ENCODE results near the gene CGB5.
"Not testable (repeated sequence)": the region's sequence is repeated elsewhere in the genome, so short reads cannot be mapped to it uniquely, and the experiment has no call there.

The CGB5 gene

GRCh38 chr19:49020931-49021895, 22.4 kb upstream of the CGB5 start:
- DNase-seq (ENCODE audit: low read depth): no peak

- no peak for DNase-seq (ENCODE audit: low read depth)
Observed at GRCh38 chr19:49022116-49022515, 21.5 kb upstream of the CGB5 start.

- DNase-seq (ENCODE audit: low read depth): not testable (repeated sequence)
Observed at GRCh38 chr19:49024233-49024632, 19.4 kb upstream of the CGB5 start, which contains the start of gene CGB3. Gene CGB3 (minus strand): TSS chr19:49024333. CDS start chr19:49023971, 362 bp downstream.

DNA sequence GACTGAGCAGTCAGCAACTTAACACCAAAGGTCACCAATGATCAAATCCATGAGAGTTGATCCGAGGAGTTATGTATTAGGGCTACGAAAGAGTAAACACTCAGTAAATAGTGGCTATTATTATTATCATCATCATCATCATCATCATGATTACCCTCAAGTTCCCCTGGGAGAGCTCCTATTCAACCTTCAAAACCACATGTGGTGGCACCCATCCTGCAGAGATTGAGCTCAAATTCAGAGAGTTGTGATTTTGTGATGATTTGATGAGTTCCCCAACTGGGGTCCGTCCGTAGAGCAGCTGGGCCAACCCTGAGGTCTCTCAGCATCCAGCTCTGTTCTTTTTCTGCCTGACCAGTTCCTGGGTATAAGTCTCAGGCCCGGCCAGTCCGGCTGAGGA, 18.6 kb upstream of the CGB5 start:
- not testable (repeated sequence) for DNase-seq (ENCODE audit: low read depth)

GRCh38 chr19:49025599-49025998, 18.0 kb upstream of the CGB5 start:
- not testable (repeated sequence) for DNase-seq (ENCODE audit: low read depth)

GRCh38 chr19:49028686-49029085, 15.0 kb upstream of the CGB5 start:
- DNase-seq (ENCODE audit: low read depth): not testable (repeated sequence)

GRCh38 chr19:49029749-49030148, 13.9 kb upstream of the CGB5 start:
- not testable (repeated sequence) for DNase-seq (ENCODE audit: low read depth)

DNA sequence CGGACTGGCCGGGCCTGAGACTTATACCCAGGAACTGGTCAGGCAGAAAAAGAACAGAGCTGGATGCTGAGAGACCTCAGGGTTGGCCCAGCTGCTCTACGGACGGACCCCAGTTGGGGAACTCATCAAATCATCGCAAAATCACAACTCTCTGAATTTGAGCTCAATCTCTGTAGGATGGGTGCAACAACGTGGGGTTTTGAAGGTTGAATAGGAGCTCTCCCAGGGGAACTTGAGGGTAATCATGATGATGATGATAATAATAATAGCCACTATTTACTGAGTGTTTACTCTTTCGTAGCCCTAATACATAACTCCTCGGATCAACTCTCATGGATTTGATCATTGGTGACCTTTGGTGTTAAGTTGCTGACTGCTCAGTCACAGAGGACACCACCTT, 13.3 kb upstream of the CGB5 start:
- DNase-seq (ENCODE audit: low read depth): not testable (repeated sequence)

DNA sequence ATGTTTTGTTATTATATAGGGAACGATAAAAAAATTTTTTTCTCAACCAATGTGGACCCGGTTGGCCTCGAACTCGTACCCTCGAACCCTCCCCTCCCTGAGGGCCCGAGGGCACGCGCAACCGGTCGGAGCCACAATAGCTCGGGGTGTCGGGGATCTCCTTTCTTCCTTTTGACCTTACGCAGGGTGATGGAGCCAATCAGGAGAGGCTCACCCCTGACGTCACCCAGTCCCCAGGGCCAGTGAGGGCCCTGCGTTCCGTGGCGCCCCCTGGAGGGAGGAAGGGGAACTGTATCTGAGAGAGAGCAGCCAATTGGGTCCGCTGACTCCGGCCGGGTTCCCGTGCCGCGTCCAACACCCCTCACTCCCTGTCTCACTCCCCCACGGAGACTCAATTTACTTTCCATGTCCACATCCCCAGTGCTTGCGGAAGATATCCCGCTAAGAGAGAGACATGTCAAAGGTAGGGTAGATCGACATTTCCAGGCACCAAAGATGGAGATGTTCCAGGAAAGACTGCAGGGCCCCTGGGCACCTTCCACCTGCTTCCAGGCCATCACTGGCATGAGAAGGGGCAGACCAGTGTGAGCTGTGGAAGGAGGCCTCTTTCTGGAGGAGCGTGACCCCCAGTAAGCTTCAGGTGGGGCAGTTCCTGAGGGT, 11.9 kb upstream of the CGB5 start, which contains the start of gene CGB2:
Gene CGB2, plus strand, starts transcription at position 249 of the 660 bp plus-strand sequence. Its CDS starts 206 bp downstream, at position 455.
- DNase-seq (ENCODE audit: low read depth): not testable (repeated sequence)

DNA sequence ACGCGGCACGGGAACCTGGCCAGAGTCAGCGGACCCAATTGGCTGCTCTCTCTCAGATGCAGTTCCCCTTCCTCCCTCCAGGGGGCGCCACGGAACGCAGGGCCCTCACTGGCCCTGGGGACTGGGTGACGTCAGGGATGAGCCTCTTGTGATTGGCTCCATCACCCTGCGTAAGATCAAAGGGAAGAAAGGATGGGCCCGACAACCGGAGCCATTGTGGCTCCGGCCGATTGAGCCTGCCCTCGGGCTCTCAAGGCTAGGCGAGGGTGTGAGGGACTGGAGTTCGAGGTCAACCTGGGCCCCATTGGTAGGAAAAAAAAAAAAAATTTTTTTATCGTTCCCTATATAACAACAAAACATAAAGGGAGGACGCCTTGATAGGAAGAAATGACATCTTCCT, 6.8 kb upstream of the CGB5 start, which contains the start of gene CGB1:
Gene CGB1, minus strand, starts transcription at position 81 of the 400 bp plus-strand sequence. CDS start 184 bp downstream, outside the sequence.
- not testable (repeated sequence) for DNase-seq (ENCODE audit: low read depth)

DNA sequence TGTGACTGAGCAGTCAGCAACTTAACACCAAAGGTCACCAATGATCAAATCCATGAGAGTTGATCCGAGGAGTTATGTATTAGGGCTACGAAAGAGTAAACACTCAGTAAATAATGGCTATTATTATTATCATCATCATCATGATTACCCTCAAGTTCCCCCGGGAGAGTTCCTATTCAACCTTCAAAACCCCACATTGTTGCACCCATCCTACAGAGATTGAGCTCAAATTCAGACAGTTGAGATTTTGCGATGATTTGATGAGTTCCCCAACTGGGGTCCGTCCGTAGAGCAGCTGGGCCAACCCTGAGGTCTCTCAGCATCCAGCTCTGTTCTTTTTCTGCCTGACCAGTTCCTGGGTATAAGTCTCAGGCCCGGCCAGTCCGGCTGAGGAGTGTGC, 5.5 kb upstream of the CGB5 start:
- not testable (repeated sequence) for DNase-seq (ENCODE audit: low read depth)

DNA sequence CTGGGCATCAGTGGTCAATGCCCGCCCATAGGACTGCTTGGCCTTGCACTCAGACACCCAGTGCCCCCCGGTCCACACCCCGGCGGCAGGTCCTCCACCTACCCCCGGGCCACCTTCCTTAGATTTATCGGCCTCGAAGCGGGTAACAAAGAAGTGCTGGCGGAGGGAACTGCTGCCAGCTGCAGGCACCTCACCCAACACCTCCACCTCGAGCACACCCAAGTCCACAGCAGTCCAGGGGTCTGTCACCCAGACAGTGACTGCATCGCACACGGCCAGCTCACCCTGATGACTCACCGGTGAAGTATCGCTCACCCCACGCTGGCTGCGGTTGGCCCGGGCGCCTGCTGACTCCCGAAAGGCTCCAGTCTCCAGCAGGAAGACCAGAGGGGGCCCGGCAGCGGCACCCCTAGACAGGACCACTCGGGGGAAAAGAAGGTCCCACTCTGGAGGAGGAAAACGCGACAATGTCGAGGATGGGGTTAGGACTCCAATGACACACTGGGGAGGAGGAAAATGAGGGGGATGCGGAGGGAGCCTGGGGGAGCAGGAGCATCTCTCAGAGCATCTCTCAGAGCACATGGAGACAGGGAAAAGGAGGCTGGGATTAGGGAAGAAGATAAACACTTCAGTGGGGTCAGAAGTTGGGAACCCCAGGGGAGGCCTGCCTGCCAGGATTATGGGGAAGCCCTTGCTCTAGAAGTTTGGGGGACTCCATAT, 4.9 kb upstream of the CGB5 start:
- DNase-seq (ENCODE audit: low read depth): not testable (repeated sequence)

DNA sequence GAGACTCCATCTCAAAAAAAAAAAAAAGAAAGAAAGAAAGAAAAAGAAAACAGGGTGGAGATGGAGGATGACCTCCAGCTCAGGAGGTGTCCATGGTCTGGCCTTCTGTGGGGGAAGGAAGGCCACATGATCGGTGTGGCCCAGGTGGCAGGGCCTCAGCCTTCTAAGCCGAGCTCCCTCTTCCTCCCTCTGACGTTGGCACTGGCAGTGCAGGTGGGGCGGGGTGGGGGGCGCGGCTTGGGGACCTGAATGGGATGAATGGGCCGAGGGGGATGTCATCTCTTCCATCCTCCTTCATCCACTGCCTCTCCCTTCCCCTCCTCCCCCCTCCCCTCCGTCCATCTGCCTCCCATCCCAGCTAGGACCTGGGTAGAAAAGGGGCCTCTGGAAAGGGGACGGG, 3.9 kb upstream of the CGB5 start:
- not testable (repeated sequence) for DNase-seq (ENCODE audit: low read depth)

- no peak for DNase-seq (ENCODE audit: low read depth)
Observed at GRCh38 chr19:49042177-49042576, 1.5 kb upstream of the CGB5 start.

DNA sequence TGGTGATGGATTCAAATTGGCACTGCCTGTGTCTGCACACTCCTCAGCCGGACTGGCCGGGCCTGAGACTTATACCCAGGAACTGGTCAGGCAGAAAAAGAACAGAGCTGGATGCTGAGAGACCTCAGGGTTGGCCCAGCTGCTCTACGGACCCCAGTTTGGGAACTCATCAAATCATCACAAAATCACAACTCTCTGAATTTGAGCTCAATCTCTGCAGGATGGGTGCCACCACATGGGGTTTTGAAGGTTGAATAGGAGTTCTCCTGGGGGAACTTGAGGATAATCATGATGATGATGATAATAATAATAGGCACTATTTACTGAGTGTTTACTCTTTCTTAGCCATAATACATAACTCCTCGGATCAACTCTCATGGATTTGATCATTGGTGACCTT, 982 bp upstream of the CGB5 start:
- not testable (repeated sequence) for DNase-seq (ENCODE audit: low read depth)

DNA sequence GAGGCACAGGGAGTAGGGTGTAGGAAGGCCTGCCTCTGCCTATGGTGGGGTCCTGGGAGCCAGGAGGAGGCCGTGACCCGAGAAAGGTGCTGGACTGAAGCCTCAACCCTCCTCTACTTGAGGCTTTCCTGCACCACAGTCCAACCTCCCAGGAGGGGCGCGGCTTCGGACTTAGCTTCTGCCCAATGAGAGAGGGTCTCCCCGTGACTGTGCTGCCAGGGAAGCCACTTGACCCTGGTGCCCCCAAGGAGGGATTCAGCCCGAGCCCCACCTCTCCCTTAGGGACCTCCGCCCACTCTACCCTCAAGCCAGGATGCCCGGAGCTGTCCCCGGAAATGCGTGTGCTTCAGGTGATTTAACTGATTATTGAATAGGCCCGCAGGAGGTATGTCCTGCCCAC, 5.4 kb downstream of the CGB5 start, which contains the start of gene CGB8:
Gene CGB8, minus strand, starts transcription at position 101 of the 400 bp plus-strand sequence. CDS start 372 bp downstream, outside the sequence.
- not testable (repeated sequence) for DNase-seq (ENCODE audit: low read depth)

GRCh38 chr19:49049834-49050233, 6.2 kb downstream of the CGB5 start:
- not testable (repeated sequence) for DNase-seq (ENCODE audit: low read depth)

GRCh38 chr19:49050376-49051033, 6.9 kb downstream of the CGB5 start:
- DNase-seq (ENCODE audit: low read depth): peak; percentile 21

DNA sequence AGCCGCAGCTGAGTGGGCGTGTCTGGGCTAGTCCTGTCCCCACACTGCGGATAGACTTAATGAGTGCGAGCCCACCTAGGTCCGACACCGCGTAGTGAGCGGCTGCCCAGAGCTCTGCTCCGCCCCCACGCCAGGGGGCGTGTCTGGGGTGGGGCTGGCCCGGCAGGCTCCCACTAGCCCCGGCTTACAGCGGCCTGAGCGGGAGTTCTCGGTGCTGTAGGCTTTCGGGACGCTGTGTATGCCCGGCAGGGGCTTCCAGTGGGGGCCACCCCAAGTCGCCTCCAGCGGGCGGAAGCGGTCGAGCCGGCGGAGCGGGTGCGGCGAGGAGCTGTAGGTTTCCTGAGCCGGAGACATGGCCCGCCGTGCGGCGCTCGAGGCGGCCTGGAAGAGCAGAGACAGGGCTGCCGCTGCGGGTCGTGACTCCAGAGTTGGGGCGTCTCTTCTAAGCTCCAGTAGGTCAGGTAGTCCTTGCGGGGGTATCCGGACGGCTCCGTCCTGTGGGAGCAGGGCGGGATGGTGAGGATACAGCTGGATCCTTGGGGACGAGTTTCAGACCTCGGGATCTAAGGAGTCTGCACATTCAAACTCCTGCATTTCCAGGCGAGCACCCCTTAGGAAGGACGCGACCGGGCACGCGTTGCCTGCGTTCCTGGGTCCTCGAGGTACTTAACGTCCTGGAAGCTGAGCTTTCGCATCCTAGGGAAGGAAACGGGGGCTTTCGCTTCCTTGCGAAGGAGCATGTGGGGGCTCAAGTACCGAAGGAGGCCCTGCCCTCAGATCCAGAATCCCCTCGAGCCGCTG, 12.7 kb downstream of the CGB5 start:
- no peak for DNase-seq (ENCODE audit: low read depth)

- not testable (repeated sequence) for DNase-seq (ENCODE audit: low read depth)
Observed at GRCh38 chr19:49056902-49057596, 13.4 kb downstream of the CGB5 start.
